Activated naive CD4-positive, alpha-beta T cell (primary cell): Measurements from ENCODE around the gene OSER1.
"Not testable (repeated sequence)": the region's sequence is repeated elsewhere in the genome, so short reads cannot be mapped to it uniquely, and the experiment has no call there.

Experiments
- DNase-seq, 4 experiments: peaks; one replicate each; lab custom pipeline; 2025; lab: John Stamatoyannopoulos, UW

Gene OSER1

DNA sequence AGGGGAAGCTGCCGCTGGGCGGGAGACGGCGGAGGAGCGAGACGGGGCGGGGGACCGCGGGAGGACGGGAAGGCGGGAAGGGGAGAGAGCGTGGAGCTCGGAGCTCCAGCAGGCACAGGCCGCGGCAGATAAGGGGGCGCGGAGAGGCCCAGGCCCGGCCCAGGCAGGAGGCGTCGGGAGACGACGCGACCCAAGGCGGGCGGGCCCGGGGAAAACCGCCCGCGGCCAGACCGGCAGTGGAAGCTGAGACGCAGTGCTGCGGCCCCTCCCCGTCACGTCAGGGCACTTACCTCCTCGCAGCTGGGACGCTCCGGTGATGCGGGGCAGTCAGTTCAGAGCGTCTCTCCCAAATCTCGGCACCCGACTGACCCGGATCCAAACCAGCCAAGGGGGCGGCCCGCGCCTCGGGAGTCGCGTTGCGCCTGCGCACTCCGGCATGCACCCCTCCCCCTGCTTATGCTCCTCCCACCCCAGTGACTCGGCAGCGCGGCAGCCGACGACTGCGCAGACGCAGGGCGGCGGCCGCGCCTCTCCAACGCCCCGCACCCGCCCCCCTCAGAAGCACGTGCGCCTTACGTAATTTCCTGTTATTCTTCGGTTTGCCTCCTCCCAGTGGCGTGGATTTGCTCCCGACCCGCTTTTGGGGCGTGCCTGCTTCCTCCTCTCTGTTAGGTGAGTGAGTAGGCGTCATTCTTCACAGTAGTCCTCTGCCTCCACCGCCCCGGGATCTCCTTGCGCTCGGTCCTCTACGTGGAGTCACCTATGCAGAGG is at the start of gene OSER1:
TSS of gene OSER1 (minus strand) at position 366 of the 771 bp plus-strand sequence. CDS start 3,814 bp downstream, outside the sequence.
- peak; percentile 94 to 98 (median 96) for DNase-seq

DNA sequence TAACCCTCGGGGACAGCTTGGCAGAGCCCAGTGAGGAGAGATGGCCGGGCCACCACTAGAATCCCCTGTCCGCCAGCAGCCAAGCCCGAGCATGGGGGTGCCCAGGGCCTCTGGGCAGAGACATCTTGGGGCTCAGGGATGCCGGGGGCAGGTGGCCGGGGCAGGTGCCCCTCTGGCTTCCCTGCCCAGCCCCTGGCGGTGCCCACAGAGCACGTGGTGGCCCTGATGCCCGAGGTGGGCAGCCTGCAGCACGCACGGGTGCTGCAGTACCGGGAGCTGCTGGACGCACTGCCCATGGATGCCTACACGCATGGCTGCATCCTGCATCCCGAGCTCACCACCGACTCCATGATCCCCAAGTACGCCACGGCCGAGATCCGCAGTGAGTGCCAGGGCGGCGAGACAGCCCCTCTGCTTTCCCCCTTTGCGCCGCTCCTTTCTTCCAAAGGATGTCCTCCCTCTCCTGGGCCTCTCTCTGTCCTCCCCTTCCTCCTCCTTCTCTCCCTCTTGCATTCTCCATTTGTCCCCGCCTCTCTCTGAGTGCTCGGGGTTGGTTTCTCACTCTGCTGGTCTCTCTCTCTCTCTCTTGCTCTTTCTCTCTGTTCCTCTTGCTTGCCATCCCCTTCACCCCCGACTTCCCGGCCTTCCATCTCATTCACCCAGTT is 47.8 kb upstream of the OSER1 start:
- DNase-seq, result no peak

DNA sequence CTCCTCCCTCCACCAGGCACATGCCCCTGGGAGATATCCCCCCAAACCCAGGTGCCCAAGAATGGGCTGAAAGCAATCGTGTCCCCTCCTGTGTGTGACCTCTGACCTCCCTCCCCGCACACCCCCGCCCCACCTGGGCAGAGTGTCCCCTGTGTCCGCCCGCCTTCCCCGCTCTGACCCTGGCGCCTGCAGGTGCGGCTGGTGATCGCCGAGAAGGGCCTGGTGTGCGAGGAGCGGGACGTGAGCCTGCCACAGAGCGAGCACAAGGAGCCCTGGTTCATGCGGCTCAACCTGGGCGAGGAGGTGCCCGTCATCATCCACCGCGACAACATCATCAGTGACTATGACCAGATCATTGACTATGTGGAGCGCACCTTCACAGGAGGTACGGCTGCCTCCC is 46.4 kb upstream of the OSER1 start:
- no peak for DNase-seq

DNA sequence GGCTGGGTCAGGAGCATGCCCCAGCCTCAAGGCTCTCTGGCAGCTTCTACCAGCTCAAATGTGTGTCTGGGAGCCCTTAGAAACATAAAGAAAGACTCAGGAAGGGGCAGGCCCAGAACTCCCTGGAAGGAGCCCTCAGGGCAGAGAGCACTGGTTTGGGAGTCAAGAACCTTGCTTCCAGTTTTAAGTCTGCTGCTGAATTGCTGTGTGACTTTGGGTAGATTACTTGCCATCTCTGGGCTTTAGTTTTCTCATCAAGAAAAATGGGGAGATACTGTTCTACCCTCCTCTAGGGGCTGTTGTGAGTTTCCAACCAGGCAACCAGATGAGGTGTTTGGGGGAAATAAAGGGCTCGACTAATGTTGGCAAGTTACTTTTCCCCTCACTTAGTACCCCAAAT is 45.4 kb upstream of the OSER1 start:
- DNase-seq, result no peak

DNA sequence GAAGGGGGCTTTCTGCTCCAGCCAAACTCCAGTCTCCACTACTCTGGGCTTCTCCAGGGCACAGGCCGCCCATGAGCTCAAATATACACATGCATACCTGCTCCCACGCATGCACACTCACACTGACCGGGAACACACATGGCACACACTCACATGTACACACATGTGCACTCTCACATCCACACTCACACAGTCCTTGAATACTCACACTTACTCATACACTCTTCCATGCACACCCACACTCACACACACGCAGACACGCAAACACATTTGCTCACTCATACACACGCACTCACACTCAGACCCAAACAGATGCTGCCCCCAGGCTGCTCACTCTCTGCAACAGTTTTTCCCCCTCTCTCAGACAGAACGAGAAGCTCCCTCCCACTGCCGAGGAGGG is 43.5 kb upstream of the OSER1 start:
- DNase-seq, result no peak

DNA sequence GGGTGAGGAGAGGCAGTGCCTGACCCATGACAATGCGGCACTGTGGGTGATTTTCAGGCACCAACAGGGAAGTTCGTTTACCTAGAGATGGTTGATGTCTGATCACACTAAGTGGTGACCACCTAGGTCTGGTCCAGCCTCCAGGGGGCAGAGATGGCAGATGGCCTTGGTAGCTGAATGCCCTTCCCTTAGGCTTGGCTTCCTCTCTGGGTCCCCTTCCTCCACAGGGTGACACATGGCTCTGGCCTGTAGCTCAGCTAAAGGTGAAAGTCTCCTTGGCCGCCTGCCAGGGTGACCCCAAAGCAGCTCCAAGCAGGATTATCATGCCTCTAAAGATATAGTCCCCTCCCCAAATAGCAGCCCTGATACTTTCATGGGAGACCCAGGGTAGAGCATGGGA is 43.0 kb upstream of the OSER1 start:
- DNase-seq, result no peak

DNA sequence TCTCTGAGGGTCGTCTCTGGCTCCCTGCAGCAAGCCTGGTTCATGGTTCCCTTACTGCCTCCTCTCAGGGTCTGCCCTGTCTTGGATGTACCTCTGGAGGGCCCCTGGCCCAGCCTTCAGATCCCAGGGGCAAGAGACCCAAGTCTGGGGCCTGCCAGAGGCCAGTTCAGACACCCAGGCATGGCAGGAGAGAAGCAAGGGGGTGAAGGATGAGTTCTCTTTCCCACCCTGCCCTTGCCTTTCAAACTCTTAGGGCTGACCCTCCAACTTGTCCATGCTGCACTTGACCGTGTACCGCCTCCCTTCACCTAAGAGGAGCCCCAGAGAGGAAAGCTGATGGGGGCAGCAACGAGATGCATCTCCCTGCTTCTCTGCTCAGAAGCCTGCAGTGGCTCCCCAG is 40.7 kb upstream of the OSER1 start:
- no peak for DNase-seq

DNA sequence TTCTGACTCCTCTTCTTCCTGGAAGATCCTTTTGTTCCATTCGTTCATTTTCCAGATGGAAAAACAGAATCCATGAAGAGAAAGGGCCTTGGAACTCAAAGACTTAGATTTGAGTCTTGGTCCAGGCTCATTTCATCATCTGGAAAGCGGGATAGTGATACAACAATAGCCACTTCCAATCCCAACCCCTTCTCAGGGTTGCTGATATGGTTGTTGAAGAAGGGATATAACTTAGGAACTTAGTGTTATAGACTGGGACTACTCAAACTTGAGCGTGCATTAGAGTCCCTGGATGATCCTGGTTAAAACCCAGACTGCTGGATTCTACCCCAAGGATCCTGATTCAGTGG is 37.8 kb upstream of the OSER1 start:
- no peak for DNase-seq

DNA sequence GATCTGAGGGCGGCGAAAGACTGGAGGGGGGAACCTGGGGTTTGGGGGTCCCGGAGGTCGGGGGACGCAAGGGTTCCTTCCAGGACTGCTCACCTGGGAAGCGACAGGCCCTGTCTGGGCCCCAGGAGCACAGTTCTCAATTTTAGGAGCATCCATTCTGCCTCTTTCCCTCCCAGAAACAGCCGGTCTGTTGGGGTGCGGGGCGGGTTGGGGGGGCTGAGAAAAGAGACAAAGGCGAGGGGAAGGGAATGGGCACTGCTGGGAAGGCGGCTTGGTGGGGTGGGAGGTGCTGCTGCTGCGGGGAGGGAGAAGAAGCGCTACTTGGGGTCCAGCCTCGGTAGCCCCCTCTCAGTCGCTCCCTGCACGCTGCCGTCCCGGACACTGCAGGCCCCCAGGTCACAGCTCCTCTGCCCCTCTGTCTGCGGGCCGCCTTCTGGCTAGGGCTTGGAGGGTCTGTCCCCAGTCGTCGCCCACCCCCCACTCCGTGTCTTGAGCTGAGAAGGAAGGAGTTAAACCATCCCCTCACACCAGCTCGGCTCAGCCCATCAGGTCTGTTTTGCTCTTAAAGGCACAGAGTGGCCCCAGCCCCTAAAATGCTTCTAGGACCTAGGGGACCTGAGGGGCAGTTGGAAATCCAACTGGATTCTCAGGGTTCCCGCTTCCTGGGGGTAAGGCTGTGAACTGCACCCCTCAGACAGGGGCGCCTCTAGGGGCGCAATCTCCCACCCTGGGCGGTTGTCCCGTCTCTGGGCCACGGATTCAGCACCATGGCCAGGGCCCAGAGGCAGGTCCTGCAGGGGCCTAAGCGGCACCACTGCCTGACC is 37.2 kb upstream of the OSER1 start:
- DNase-seq, result no peak

DNA sequence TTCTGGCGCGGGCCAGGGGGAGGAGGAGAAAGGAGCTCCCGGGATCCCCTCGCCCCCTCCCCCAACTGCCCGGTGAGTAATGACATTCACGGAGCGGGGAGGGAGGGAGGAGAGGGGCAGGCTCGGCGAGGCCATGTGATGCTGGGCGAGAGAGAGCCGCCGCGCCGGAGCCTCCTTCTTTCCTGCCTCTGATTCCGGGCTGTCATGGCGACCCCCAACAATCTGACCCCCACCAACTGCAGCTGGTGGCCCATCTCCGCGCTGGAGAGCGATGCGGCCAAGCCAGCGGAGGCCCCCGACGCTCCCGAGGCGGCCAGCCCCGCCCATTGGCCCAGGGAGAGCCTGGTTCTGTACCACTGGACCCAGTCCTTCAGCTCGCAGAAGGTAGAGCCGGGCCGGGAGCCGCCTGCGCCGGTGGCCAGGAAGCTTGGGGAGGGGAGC is 36.6 kb upstream of the OSER1 start, which contains the start of gene GDAP1L1:
TSS of gene GDAP1L1 (plus strand) at position 178 of the 441 bp plus-strand sequence. CDS start at position 205, 27 bp downstream.
- no peak for DNase-seq

DNA sequence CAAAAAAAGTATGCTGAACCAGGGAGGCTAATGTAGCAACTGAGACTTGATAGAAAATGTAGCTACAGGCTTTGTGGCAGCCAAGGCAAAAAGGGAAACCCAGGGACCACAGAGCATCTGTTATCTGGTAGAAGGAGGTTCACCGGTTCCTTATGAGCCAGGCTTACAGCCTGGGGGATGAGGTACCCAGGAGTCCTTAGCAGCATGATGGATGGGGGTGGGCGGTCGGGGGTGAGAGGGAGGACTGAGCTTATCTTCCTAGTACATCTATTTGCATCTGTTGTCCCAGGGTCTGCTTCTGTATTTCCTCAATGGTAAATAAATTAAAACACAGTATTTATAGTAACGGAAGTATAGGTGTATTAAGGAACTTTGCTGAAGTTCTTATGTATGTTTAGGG is 35.4 kb upstream of the OSER1 start:
- DNase-seq, result no peak

DNA sequence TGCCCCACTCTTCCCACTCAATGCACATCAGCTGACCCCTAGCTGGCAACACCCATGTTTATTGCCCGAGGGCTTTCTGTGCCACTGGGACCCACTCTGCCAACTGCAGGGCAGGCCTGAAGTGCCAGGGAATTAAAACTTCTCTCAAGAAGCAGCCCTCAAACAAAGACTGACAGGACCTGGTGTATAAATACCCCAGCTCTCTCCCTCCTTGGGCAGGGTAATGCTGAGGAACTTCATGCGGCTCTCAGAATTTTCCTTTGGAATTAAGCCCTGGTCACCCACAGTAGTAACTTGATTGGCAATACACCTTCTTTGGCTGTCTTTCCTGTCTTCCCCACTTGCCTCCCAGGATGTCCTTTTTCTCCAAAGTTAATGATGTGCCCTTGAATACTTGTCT is 31.2 kb upstream of the OSER1 start:
- DNase-seq, result no peak

DNA sequence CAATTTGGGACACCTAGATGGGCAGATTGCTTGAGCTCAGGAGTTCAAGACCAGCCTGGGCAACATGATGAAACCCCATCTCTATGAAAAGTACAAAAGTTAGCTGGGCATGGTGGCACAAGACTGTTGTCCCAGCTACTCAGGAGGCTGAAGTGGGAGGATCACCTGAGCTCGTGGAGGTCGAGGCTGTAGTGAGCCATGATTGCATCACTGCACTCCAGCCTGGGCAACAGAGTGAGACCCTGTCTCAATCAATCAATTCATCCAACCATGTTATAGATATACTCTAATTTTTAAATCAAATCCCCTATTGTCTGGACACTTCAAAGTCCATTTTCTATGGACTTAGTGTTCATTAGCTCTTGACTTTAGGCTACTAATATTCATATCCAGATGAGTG is 26.3 kb upstream of the OSER1 start:
- DNase-seq, result not testable (repeated sequence)

DNA sequence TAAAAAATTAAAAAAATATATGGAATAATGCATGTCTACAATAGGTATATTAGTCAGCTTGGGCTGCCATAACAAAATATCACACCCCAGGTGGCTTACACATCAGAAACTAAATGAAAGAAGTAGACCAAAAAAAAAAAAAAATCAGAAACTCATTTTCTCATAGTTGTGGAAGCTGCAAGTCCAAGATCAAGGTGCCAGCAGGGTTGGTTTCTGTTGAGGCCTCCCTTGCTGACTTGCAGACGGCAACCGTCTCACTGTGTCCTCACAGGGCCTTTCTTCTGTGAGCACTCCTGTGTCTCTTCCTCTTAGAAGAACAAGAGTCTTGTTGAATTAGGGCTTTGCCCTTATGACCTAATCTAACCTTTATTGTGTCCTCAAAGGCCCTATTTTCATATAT is 25.1 kb upstream of the OSER1 start:
- no peak for DNase-seq

DNA sequence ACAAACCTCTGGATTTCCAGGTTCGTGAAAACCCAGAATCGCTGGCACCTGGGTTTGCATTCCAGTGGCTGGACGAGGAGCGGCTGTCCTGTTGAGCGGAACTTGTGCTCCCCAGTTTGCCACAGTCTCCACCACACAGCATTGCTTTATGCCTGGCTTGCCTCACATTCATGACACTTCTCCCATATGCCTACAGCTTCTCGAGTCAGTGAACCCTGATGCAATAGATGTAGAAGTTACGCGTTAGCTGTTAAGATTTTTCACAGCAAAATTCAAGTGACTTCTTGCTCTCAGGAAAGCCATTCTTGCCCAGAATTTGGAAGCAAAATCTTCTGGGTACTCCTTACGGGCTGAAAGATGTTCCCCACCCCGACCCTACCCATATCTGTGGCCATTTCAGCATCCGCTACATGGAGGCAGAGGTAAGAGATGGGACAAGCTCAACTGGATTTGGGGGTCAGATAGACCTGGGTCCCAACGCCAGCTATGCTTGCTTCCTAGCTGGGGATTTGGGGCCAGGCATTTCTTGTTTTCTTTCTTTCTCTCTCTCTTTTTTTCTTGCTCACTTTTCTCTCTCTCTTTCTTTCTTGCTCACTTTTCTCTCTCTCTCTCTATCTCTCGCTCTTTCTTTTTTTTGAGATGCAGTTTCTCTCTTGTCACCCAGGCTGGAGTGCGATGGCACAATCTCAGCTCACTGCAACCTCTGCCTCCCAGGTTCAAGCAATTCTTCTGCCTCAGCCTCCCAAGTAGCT is 24.2 kb upstream of the OSER1 start:
- no peak for DNase-seq

DNA sequence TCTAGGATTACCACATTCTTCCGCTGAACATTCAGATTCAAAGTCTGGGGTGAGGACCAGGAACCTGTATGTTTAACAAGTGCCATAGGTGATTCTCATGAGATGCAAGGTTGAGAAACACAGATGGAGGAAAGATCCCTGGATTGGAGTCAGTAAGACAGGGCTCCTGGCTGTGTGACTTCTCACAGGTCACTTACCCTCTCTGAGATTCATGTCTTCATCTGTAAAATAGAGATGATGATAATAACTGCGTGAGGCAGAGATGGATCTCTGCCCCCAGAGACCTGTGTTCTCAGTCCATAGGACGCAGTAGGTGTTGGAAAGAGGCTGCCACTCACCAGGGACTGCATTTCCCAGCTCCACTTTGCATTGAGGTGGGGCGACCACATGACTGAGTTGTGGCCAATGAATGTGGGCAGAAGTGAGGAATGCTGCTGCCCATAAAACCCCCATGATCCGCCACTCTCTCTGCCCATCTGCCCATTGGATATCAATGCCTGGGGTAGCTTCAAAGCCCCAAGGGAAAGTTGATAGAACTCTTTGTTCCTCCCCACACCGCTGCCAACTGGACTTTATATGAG is 23.0 kb upstream of the OSER1 start:
- DNase-seq, result no peak

DNA sequence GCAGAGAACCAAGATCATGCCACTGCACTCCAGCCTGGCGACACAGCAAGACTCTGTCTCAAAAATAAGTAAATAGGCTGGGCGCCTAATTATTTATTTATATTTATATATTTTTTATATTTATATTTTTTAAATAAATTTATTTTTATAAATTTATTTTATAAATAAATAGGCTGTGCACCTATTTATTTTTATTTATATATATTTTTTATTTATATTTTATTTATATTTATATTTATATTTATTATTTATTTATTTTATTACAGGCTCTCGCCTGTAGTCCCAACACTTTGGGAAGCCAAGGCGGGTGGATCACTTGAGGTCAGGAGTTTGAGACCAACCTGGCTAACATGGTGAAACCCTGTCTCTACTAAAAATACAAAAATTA is 21.9 kb upstream of the OSER1 start:
- not testable (repeated sequence) for DNase-seq

DNA sequence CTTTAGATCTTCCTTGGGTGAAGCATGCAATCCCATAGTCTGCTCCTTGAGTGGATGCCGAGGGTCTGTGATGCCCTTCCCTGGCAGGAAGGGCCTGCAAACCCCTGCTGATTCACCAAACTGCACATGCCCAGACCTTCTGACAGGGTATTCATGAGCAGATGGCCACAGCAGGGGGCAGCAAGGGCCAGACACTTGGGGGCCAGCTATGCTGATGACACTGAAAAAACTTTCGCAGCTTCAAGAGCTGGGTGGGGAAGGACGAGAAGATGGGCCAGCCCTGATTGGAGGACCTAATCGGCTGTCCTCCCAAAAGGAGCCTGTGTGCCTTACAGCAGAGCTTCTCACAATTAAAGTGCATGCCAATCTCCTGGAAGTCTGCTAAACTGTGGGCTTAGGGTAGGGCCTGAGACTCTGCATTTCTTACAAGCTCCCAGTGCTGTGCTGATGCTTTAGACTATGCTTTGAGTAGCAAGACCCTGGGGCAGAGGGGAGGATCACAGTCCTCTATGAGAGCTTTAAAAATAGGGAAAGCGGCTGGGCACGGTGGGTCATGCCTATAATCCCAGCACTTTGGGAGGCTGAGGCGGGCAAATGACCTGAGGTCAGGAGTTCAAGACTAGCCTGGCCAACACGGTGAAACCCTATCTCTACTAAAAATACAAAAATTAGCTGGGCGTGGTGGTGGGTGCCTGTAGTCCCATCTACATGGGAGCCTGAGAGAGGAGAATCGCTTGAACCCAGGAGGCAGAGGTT is 21.3 kb upstream of the OSER1 start:
- no peak for DNase-seq

DNA sequence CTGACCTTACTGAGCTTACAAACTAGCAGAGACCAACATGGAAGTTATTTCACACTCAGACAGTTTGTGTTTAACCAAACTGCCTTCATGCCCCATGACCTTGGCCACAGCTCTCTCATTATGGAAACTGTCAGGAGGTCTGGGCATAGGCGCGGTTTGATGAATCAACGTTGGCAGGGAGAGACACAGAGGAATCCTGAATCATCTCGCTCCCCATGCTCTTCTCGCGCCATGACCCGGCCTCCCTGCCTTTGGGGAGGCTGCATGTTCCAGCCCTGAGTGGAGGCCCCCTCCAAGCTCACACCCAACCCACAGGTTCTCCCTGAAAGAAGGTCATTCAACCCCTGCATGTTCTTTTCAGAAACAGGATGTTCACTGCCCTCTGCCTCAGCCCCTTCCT is 20.6 kb upstream of the OSER1 start:
- no peak for DNase-seq

DNA sequence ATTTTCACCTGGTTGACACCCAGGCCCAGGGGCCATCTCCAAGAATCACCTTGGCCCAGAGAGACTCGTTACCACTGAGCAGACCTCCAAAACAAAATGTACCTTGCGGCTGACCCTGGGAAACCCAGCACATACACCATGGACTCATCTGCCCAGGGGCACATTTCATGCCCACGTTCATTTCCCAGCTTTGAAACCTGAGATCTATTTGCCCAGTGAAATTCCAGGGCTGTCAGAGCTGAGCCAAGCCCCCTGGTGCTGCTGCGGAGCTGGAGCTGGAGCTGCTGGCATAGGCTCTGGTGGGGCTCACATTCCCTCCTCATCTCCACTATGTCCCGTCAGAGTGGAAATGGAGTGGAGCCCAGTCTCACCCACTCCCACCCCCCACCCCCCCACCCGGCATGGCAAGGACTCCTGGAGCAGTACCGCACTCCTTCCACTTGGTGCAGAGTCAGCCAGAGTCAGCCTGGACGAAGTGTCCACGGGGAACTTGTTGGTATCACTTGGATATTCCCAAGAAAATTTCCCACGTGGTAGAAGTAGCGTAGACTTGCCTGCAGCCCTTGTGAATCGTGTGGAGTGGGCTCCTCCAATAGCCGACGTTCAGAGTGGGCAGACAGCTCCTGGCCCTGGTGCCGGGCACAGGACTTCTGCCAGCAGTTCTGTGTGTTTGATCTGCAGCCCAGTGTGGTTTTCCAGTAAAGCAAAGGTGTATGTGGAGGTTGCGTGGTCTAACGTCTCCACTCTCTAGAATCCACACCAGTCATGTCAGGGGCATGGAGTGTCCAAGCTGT is 18.1 kb upstream of the OSER1 start:
- no peak for DNase-seq
